Vagina (tissue), 2 donors: ENCODE data around the gene CPAMD8. TPM values are rescaled to one million over a fixed set of nuclear protein-coding genes. Genes with fewer than 3 reads are reported as not detected.
A peak's percentile ranks its signal among the peaks of the same experiment; 100 is the strongest.
"Not testable (repeated sequence)": the region's sequence is repeated elsewhere in the genome, so short reads cannot be mapped to it uniquely, and the experiment has no call there.

Experiments
- DNase-seq, 2 donors: peaks; one replicate each; pipeline ENCODE4 v3.0.0-alpha.2; 2017; ENCODE audit errors: extremely low spot score in 2 of 2
- H3K27ac ChIP-seq: fragments of 200-600 bp; sonication (generic); one replicate; pipeline ENCODE4 v1.5.1; 2019
- H3K27me3 ChIP-seq: fragments of 200-600 bp; sonication (generic); one replicate; pipeline ENCODE4 v1.5.1; 2019
- H3K36me3 ChIP-seq, 2 donors: fragments of 200-600 bp; sonication (generic); one replicate each; pipeline ENCODE4 v1.5.1; 2017 to 2019
- H3K4me1 ChIP-seq: fragments of 200-600 bp; sonication (generic); one replicate; pipeline ENCODE4 v1.5.1; 2019
- H3K4me3 ChIP-seq, 2 donors: fragments of 200-600 bp; sonication (generic); 1 replicate in 1 of 2; 2 replicates in 1 of 2; pipeline ENCODE4 v1.5.1; 2016 to 2019
- H3K9me3 ChIP-seq: fragments of 200-600 bp; sonication (generic); one replicate; pipeline ENCODE4 v1.5.1; 2019
- POLR2A ChIP-seq, 2 donors: fragments of 450-650 bp; IDR thresholded peaks; one replicate each; pipeline ENCODE4 v1.6.1; 2017; ENCODE audit warnings: antibody characterized with exemption in 2 of 2, mild to moderate bottlenecking in 2 of 2, moderate library complexity in 2 of 2
- POLR2AphosphoS5 ChIP-seq, 2 donors: sonication (generic); formaldehyde crosslinking; IDR thresholded peaks; one replicate each; pipeline ENCODE4 v1.9.0; 2017; ENCODE audit warnings: antibody characterized with exemption in 2 of 2, mild to moderate bottlenecking in 2 of 2, low read depth in 1 of 2; ENCODE audit not compliant: insufficient read depth in 1 of 2
- intact Hi-C: fragments of 100-400 bp; cut with DNase I; formaldehyde crosslinking; loops from one replicate; pipeline ENCODE4 v1.15.1; 2023
- total RNA-seq: library from RNA; depleted of rRNA; stranded (reverse); fragments of >200 nt; gene quantifications from one replicate; pipeline ENCODE4 v1.2.3, GENCODE V29; 2016
- TF ChIP-seq, protein P1 (sequence below), 3 experiments: fragments of 450-650 bp in 2 of 3; fragments of 200-600 bp in 1 of 3; sonication (generic) in 1 of 3; IDR thresholded peaks; one replicate each; pipeline ENCODE4 v1.5.1; 2017 to 2019; ENCODE audit warnings: antibody characterized with exemption in 3 of 3, mild to moderate bottlenecking in 2 of 3, moderate library complexity in 2 of 3

The CPAMD8 gene
- total RNA-seq, 1 donor from 2014 or later = 16.0 TPM

DNA sequence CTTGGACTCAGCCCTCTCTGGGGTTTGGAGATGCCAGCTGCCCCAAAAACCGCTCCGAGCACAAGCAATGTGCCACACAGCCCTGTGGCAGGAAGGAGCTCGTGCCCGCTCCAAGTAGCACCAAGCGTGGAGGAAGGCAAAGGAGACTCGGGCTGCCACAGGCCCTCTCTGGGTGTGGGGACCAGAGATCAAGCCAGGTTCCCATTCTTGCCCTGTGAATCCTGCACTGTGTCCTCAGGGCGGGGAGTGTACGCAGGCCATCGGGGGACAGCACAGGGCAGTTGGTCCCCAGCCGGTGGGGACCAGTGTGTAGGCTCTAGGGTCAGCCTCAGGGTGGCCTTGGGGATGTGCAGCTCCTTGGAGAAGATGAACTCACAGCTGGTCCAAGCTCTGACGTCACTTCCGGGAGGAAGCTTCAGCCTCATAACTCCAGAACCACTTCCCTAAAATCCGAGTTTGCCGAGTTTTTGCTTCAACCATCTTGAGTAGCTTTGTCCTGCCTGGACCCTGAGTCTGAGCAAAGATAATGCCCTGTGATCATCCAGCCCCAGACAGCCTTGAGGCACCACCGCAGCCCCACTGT lies 9.3 kb upstream of the CPAMD8 start:
- no peak for DNase-seq
- no peaks in the 10 kb centered on the region for H3K4me1 ChIP-seq
- no peak for TF ChIP-seq POLR2AphosphoS5 (IDR thresholded peaks at IDR 0.05; ENCODE audit: insufficient read depth in 1 of 2, low read depth in 1 of 2)
- TF ChIP-seq POLR2A (IDR thresholded peaks at IDR 0.05) = no peak
- TF ChIP-seq, protein P1, sequence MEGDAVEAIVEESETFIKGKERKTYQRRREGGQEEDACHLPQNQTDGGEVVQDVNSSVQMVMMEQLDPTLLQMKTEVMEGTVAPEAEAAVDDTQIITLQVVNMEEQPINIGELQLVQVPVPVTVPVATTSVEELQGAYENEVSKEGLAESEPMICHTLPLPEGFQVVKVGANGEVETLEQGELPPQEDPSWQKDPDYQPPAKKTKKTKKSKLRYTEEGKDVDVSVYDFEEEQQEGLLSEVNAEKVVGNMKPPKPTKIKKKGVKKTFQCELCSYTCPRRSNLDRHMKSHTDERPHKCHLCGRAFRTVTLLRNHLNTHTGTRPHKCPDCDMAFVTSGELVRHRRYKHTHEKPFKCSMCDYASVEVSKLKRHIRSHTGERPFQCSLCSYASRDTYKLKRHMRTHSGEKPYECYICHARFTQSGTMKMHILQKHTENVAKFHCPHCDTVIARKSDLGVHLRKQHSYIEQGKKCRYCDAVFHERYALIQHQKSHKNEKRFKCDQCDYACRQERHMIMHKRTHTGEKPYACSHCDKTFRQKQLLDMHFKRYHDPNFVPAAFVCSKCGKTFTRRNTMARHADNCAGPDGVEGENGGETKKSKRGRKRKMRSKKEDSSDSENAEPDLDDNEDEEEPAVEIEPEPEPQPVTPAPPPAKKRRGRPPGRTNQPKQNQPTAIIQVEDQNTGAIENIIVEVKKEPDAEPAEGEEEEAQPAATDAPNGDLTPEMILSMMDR (IDR thresholded peaks at IDR 0.05) = no peak
- intact Hi-C loops = no loop called here
- H3K27ac ChIP-seq = no peak overlapping the region
- H3K27me3 ChIP-seq = no peaks in the 10 kb centered on the region
- H3K36me3 ChIP-seq = no peaks in the 10 kb centered on the region
- no peaks in the 10 kb centered on the region for H3K9me3 ChIP-seq
- no peak overlapping the region for H3K4me3 ChIP-seq

DNA sequence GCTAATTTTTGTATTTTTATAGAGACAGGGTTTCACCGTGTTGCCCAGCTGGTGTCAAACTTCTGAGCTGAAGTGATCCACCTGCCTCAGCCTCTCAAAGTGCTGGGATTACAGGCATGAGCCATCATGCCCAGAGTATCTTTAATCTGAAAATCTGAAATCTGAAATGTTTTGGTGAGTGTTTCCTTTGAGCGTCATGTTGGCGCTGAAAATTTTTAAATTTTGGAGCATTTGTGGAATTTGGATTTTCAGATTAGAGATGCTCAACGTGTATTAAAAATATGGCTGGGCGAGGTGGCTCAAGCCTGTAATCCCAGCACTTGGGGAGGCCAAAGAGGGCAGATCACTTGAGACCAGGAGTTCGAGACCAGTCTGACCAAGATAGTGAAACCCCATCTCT lies 5.1 kb upstream of the CPAMD8 start:
- H3K36me3 ChIP-seq = no peaks in the 10 kb centered on the region
- no peak overlapping the region for H3K4me3 ChIP-seq
- peaks cover 4% of the 10 kb centered on the region for H3K27me3 ChIP-seq
- intact Hi-C loops = no loop called here
- H3K9me3 ChIP-seq = no peaks in the 10 kb centered on the region
- no peak for DNase-seq
- H3K4me1 ChIP-seq = no peaks in the 10 kb centered on the region
- H3K27ac ChIP-seq = no peak overlapping the region
- TF ChIP-seq, protein P1 (IDR thresholded peaks at IDR 0.05) = no peak
- no peak for TF ChIP-seq POLR2A (IDR thresholded peaks at IDR 0.05)
- TF ChIP-seq POLR2AphosphoS5 (IDR thresholded peaks at IDR 0.05; ENCODE audit: insufficient read depth in 1 of 2, low read depth in 1 of 2) = no peak

DNA sequence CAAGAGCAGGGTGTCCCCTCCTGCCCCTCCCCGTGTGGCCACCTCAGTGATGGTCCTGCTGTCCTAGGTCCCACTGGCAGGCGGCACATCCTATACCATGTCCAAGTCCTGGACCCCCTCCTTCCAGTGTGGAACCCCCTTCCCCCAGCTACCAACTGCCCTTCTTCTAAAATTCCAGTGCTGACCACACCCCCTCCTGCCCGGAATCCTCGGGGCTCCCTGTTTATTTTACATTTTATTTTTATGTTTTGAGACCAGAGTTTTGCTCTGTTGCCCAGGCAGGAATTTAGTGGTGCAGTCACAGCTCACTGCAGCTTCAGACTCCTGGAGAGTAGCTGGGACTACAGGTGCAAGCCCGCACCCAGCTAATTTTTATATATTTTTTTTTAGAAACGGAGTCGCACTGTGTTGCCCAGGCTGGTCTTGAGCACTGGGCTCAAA lies 945 bp upstream of the CPAMD8 start:
- TF ChIP-seq, protein P1 (IDR thresholded peaks at IDR 0.05) = no peak
- TF ChIP-seq POLR2AphosphoS5 (IDR thresholded peaks at IDR 0.05; ENCODE audit: insufficient read depth in 1 of 2, low read depth in 1 of 2) (no peak), POLR2A (IDR thresholded peaks at IDR 0.05) (no peak)
- H3K4me1 ChIP-seq = peaks cover 7% of the 10 kb centered on the region
- H3K36me3 ChIP-seq = no peaks in the 10 kb centered on the region
- no peak overlapping the region for H3K4me3 ChIP-seq
- peaks cover 4% of the 10 kb centered on the region for H3K27me3 ChIP-seq
- H3K9me3 ChIP-seq = no peaks in the 10 kb centered on the region
- DNase-seq = no peak
- intact Hi-C loops = no loop called here
- no peak overlapping the region for H3K27ac ChIP-seq

DNA sequence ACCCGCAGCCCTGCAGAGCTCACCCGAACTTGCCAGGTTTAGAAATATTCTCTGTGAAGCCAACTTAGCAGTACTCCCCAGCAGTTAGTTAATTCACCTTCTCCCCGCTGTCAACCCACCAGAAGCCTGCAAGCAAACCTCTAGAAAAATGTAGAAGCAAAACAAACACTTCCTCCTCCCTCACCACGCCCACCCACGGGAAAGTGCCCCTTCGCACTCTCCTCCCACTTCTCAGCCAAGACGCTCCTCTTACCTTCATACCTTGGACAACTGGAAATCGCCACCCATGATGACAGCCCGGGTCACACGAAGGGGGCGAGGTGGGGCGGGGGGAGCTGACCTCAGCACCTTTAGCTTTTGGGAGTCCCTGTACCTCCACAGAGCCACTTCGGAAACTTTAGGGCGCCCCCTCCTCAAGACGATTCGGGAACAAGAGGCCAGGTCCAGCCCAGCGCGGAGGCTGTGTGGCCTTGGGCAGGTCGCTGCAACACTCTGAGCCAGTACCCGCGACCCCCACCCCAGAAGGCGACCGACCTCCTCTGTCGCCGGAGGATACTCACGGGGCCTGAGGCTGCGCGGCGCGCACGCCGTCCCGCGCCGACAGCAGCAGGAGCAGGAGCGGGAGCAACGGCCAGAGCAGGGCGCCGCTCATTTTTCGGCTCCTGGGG lies 485 bp downstream of the CPAMD8 start:
- TF ChIP-seq, protein P1 (IDR thresholded peaks at IDR 0.05) = no peak
- TF ChIP-seq POLR2A (IDR thresholded peaks at IDR 0.05) (no peak), POLR2AphosphoS5 (IDR thresholded peaks at IDR 0.05; ENCODE audit: insufficient read depth in 1 of 2, low read depth in 1 of 2) (no peak)
- intact Hi-C loops = no loop called here
- peak overlapping the region in 1 of 2 donors; percentile 18 for H3K4me3 ChIP-seq
- H3K36me3 ChIP-seq = no peaks in the 10 kb centered on the region
- no peak for DNase-seq
- H3K27me3 ChIP-seq = peaks cover 4% of the 10 kb centered on the region
- no peaks in the 10 kb centered on the region for H3K9me3 ChIP-seq
- no peak overlapping the region for H3K27ac ChIP-seq
- H3K4me1 ChIP-seq = peaks cover 7% of the 10 kb centered on the region

DNA sequence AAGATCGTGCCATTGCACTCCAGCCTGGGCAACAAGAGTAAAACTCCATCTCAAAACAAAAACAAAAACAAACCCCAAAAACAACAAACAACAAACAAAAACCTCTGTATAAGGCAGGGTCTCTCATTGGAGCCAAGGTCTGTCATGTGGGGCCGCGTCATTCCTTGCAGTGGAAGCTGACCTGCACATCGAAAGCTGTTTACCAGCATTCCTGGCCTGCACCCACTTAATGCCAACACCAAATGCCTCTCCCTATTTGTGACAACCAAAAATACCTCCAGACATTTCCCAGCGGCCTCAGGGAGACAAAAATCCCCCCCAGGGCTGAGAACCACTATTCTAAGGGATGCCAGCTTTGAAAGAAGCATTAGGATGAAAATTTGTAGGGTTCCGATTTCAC lies 1.2 kb downstream of the CPAMD8 start:
- H3K4me1 ChIP-seq = peaks cover 7% of the 10 kb centered on the region
- no peak overlapping the region for H3K27ac ChIP-seq
- H3K4me3 ChIP-seq = no peak overlapping the region
- H3K36me3 ChIP-seq = no peaks in the 10 kb centered on the region
- TF ChIP-seq POLR2A (IDR thresholded peaks at IDR 0.05) = no peak
- no peak for TF ChIP-seq POLR2AphosphoS5 (IDR thresholded peaks at IDR 0.05; ENCODE audit: insufficient read depth in 1 of 2, low read depth in 1 of 2)
- TF ChIP-seq, protein P1 (IDR thresholded peaks at IDR 0.05) = no peak
- no peaks in the 10 kb centered on the region for H3K9me3 ChIP-seq
- DNase-seq = no peak
- intact Hi-C loops = no loop called here
- H3K27me3 ChIP-seq = peaks cover 4% of the 10 kb centered on the region

DNA sequence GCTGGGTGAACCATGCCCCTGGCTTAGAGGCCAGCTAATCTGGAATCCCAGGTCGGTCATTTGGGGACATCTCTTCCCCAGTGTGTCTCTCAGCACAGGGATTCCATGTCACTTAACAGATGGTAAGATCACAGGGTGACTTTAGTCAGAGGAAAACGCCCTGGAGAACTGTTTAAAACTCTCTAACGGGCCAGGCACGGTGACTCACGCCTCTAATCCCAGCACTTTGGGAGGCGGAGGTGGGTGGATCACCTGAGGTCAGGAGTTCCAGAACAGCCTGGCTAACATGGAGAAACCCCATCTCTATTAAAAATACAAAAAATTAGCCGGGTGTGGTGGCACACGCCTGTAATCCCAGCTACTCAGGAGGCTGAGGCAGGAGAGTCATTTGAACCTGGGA lies 1.7 kb downstream of the CPAMD8 start:
- H3K36me3 ChIP-seq, H3K4me1 ChIP-seq, H3K27ac ChIP-seq, H3K27me3 ChIP-seq, H3K4me3 ChIP-seq, intact Hi-C loops, H3K9me3 ChIP-seq, DNase-seq: not testable (repeated sequence)
